ENCODE measurements around the gene ENG.
"Not testable (repeated sequence)": the region's sequence is repeated elsewhere in the genome, so short reads cannot be mapped to it uniquely, and the experiment has no call there.

The ENG gene

DNA sequence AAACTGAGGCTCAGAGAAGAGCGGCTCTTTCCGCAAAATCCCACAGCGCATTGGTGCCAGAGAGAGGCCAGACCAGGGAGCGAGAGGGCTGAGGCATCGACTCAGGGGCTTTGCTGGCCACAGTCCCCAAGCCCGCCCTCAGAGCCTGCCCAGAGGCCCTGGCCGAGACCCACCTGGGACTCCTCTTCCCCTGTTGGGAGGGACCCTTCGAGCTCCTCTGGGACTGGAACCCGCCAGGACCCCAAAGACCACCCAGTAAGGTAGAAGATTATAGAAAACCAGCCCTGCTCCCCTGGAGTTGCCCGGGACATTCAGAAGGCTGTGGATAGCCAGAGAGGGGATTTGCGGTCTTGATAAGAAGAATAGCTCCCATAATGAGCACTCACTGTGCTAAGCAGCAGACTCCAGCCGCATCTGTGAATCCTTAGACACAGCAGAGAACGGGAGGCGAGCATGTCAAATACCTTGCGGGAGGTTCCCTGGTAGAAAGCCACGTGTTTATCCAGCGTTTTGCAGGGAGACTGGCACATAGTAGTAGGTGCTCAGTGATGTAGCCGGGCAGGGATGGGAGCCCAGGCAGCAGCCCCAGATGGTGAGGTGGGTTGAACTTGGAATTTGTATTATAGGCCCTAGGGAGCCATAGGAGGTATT is 23.7 kb upstream of the ENG start:
- DNase-seq = no peak

DNA sequence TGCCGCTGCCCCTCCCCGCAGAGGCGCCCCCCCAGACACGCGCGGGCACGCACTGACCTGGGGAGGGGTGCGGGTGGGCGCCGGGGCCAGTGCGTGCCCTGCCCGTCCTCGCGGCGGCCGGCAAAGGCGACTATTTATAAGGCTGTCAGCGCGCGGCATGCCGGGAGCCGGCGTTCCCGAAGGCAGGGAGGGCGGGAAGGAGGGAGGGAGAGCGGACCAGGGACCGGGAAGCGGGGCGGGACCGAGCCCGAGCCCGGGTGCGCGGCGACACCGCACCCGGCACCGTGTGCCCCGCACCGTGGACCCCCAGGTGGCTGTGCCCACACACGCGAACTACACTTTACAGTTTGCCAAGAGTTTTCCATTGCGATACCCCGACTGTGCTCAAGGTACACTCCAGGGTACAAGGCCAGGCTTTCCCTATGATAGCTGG is 23.1 kb upstream of the ENG start, which contains the start of gene AK1:
Gene AK1, minus strand, starts transcription at position 110 of the 433 bp plus-strand sequence. CDS start 3,058 bp downstream, outside the sequence.
- DNase-seq = no peak

- DNase-seq = no peak
These were observed 22.5 kb upstream of the ENG start for GRCh38 chr9:127876764-127877562.

- no peak for DNase-seq
These were observed 21.7 kb upstream of the ENG start for GRCh38 chr9:127876026-127876763.

DNA sequence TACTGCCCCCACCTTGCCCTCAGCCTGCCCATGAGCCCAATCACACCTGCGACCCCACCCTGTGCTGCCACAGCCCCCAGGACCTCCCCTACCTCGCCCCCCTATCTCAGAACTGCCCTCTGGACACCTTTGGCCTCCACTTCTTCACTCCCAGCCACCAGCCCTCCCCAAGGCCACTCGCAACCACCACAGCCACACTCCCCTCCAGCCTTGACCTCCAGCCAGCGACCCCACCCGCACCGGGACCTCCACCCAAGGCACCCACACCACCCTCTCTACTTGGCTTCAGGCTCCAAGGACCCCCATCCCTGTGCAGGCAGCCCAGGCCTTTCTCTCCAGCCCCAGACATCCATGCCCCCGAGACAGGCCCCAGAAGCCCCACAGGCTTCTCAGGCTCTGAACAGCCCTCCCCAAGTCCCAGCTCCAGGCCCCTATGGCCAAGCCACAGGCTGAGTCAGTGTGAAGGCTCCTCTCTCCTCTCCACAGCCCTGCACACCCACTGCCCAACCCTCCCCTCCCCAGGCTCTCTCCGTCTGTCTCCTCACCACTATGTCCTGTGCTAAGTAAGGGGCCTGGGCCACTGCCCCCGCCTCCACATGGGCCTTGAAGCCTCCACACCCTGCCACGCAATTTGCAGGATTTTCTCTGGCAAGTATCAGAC is 21.0 kb upstream of the ENG start:
- no peak for DNase-seq

- no peak for DNase-seq
These were observed 20.1 kb upstream of the ENG start for GRCh38 chr9:127874301-127875221.

DNA sequence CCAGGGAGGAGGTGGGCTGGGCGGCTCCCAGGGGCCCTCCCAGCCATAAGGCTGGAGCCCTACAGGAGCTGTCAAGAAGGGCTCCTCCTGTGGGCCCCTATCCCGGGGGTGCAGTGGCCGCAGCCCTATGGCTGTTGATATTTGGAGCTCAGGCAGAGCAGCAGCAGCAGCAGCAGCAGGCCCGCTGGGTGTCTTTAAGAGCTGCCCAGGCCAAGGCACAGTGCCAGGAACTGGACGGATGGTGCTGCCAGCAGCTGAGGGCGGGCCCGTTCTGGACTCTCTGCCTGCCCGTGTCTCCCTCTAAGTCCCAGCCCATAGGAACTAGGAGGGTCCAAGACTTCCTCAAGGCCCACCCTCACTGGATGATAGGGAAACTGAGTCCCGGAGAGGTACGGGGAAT is 19.4 kb upstream of the ENG start:
- DNase-seq = no peak

- DNase-seq = no peak
These were observed 18.8 kb upstream of the ENG start for GRCh38 chr9:127873223-127873691.

DNA sequence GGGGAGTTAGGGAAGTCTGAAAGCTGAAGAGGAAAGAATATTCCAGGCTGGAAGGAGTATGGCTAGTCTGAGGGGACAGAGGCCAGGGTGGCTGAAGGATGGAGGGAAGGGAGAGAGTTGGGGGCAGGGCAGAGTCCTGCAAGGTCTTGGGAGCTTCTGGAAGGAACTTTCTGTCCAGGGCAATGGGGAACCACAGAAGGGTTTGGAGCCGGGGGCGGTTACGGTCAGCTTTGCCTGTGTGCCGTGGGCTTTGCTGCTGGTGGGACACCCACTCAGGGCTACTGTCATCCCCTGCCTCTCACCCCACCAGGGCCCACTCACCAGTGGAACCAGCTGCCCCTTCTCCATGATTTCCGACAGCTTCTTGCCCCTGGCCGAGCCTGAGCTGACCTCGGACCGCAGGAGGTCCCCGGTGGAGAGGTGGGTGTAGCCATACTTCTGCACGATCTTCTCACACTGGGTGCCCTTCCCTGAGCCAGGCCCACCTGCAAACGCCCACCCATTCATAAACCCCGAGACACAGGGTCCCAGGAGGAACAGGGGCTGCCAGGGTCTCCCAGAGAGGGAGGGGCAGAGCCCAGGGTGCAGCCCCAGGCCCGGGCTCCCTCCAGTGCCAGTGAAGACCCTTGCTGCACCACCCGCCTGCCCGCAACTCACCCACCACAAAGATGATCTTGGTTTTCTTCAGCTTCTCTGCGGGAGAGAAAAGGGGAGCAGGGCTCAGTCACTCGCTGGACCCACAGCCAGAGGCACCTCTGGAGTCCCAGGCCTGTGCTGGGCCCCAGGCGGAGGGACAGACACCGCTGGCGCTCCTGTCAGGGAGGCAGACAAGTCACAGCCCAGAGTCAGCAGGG is 18.1 kb upstream of the ENG start:
- DNase-seq = no peak

GRCh38 chr9:127871531-127871930 is 17.1 kb upstream of the ENG start:
- no peak for DNase-seq

DNA sequence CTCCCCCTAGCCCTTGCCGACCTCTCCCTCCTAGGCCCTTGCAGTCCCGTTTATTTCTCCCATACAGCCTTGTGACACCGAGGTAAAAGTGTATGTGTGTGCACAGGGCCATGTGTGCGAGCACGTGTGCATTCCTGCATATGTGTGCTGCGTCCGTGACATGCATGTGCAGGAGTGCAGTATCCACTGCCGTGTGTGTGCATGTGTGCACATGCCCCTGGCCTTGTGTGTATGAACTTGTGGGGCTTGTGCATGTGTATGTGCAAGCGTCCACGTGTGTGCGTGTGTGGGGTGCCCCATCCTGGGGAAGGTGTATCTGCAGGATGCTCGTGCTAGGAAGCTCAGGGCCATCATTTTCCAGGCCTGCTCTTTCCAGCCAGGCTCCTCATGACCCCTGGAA is 16.4 kb upstream of the ENG start:
- DNase-seq = no peak

DNA sequence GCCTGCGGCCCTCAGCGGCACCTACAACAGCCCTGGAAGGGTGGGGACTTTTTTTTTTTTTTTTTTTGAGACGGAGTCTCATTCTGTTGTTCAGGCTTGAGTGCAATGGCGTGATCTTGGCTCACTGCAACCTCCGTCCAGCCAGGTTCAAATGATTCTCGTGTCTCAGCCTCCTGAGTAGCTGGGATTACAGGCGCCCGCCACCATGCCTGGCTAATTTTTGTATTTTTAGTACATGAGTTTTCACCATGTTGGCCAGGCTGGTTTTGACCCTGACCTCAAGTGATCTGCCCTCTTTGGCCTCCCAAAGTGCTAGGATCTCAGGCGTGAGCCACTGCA is 15.7 kb upstream of the ENG start:
- not testable (repeated sequence) for DNase-seq

DNA sequence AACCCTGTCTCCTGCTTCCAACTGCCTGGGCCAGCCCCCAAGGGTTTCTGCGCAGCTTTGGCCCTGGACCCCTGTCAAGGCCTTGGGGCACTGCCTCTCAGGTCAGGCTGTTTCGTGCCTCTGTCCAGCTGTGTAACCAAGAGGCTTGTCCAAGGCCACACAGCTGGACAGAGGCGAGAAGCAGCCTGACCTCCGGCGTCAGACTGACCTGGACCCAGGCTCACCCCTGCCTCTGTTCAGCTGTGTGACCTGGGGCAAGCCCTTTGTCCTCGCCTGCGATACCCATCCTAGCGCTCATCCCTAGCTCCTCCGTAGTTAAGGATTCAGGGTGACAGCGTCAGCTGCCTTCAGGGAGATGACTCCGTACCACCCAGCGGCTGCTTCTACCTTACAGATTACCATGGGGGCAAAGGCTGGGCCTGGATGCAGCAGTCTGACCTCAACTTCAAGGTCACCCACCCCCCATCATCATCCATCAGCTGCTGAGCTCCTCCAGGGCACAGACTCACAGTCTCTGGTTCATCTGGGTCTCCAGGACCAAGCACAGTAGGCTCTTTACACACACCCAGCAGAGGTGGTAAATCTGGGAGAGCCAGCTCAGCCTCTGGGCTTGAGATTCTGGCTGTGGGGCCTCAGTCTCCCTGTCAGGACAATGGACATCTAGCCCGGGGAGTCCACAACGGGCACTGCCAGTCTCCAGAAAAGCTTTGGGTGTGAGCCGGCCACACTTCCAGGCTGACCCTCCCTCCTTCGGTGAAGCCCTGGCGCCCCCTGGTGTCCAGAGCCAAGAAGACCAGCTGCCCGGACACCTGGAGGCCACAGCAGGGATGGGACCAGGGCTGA is 15.1 kb upstream of the ENG start:
- peak; percentile 77 for DNase-seq

DNA sequence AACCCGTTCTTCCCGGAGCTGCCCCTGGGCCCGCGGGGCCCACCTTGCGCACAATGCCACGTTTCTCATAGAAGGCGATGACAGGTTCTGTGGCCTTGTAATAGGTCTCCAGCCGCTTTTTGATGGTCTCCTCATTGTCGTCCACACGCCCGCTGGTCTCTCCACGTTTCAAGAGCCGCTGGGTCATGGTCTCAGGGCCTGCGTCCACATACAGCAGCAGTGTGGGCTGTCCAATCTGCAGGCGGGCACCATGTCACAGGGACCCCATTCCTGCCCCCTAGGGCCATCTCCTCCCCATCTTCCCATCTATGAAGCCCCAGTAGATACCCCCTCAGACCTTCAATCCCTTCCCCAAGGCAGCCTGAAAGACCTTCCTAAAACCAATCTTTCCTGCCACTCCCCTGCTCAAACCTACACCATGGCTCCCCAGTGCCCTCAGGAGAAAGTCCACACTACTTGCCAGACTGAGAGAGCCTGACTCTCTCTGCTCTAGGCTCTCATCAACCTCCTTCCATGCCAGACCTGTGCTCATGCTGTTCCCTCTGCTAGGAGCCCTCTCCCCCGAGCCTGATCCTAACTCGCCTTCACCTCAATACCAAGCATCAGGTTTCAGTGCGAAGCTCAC is 13.9 kb upstream of the ENG start:
- no peak for DNase-seq

DNA sequence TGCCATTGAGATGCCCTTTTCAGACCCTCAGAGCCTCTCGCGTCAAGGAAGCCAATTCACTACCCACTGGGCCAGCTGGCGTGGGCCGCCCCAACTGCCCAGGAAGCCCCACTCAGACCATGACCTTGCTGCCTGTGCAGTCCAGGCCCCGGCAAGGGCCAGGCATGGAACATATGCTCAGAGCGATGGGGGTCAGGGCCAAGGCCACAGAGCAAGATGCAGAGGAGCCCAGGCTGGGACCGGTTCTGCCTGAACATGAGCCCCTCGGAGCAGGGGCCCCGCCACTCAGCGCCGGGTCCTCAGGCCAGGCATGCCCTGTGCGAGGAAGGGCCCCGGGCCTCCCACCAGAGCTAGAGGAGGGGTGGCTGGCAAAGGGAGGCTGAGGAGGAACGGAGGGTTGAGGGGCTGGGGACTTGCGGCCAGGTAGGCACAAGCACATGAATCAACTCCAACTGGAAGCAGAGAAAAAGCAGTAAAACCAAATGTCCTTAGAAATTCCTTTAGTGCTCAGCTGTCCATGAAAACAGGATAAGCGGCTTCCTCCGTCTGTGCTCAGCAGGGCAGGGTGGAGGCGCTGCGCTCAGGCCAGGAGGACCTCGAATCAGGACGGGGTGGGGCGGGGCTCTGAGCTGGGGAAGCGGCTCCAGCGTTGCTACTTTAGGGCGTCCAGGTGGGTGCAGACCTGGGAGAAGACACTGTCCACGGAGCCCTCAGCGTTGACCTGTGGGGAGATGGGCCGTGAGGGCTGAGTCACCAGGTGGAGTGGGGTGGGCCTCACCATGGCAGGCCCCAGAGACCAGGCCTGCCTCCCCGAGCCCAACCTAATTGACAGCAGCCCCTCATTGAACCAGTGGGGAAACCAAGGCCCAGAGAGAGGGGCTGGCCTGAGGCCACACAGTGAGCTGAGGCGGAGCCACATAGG is 13.2 kb upstream of the ENG start:
- no peak for DNase-seq

- no peak for DNase-seq
These were observed 12.1 kb upstream of the ENG start for GRCh38 chr9:127866535-127866934.

DNA sequence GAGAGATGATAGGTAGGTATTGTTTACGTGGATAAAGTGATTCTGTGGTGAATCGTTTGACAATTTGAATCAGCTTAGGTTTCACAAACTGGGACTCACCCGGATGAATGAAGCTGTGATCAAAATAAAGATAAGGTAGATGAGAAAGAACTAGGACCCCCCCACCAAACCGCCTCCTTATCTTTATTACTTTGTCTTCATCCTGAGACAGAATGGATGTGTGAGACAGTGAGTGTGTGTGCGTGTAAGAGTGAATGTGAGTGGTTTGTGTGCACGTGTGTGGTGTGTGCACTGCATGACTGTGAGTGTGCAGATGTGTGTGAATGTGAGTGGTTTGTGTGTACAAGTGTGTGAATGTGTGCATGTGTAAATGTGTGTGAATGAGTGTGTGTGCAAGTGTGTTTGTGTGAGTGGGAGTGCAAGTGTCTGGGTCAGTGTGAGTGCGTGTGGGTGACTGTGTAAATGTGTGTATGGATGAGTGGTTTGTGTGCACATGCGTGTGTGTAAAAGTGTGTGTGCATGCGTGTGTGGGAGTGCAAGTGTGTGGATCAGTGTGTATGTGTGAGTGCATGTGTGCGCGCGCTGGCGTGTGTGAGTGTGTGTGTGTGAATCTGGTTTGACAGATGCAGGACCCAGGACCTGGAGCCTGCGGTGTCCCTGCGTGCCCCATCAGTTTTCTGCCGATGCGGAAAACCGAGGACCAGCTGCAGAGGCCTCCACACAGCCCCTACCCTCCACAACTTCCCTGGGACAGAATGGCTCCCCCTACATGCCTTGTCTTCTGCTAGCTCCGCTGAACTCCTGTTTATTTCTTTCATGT is 11.4 kb upstream of the ENG start:
- no peak for DNase-seq
